HG03064 (cell line): Measurements from ENCODE around the gene ZNF511.

Experiments used
- ATAC-seq: cut with Tn5 transposase; IDR thresholded peaks from one replicate; pipeline ENCODE4 v1.9.1; 2021; ENCODE audit warnings: low read depth; ENCODE audit not compliant: unreplicated experiment

Gene ZNF511

GRCh38 chr10:133292919-133293809 lies 15.6 kb upstream of the ZNF511 start:
- ATAC-seq = no peak

- no peak for ATAC-seq
Measured at GRCh38 chr10:133293810-133294119, 14.9 kb upstream of the ZNF511 start.

- no peak for ATAC-seq
Measured at GRCh38 chr10:133294189-133294588, 14.5 kb upstream of the ZNF511 start.

GRCh38 chr10:133295426-133296320 lies 13.0 kb upstream of the ZNF511 start:
- ATAC-seq = no peak

GRCh38 chr10:133297504-133297903 lies 11.2 kb upstream of the ZNF511 start:
- ATAC-seq = no peak

GRCh38 chr10:133298466-133298865 lies 10.2 kb upstream of the ZNF511 start:
- ATAC-seq = no peak

- no peak for ATAC-seq
Measured at GRCh38 chr10:133299224-133299623, 9.5 kb upstream of the ZNF511 start.

GRCh38 chr10:133299738-133300137 lies 9.0 kb upstream of the ZNF511 start:
- no peak for ATAC-seq

- ATAC-seq = no peak
Measured at GRCh38 chr10:133302230-133302629, 6.5 kb upstream of the ZNF511 start.

- ATAC-seq = no peak
Measured at GRCh38 chr10:133303206-133303605, 5.5 kb upstream of the ZNF511 start.

- ATAC-seq = no peak
Measured at GRCh38 chr10:133306097-133306476, 2.6 kb upstream of the ZNF511 start.

GRCh38 chr10:133306941-133307379 lies 1.8 kb upstream of the ZNF511 start:
- no peak for ATAC-seq

GRCh38 chr10:133307776-133308420 lies 816 bp upstream of the ZNF511 start:
- ATAC-seq = no peak

GRCh38 chr10:133309100-133309719 lies 496 bp downstream of the ZNF511 start:
- ATAC-seq = peak; percentile 67

GRCh38 chr10:133309720-133310398 lies 1.1 kb downstream of the ZNF511 start:
- no peak for ATAC-seq

- ATAC-seq = no peak
Measured at GRCh38 chr10:133310399-133310755, 1.7 kb downstream of the ZNF511 start.

GRCh38 chr10:133310789-133311188 lies 2.1 kb downstream of the ZNF511 start:
- ATAC-seq = no peak

GRCh38 chr10:133311570-133311969 lies 2.9 kb downstream of the ZNF511 start:
- no peak for ATAC-seq

GRCh38 chr10:133312016-133312768 lies 3.5 kb downstream of the ZNF511 start:
- no peak for ATAC-seq

- no peak for ATAC-seq
Measured at GRCh38 chr10:133312769-133313145, 4.0 kb downstream of the ZNF511 start.
